DOHH2 (cell line): ENCODE results near the gene HOXC5.
"Not testable (repeated sequence)": the region's sequence is repeated elsewhere in the genome, so short reads cannot be mapped to it uniquely, and the experiment has no call there.

Source experiments
- H3F3A ChIP-seq: fragments of 200-600 bp; sonication (generic), shearing (Covaris generic); 2 replicates; pipeline ENCODE4 v1.6.0; 2016; ENCODE audit warnings: antibody characterized with exemption, mild to moderate bottlenecking; ENCODE audit not compliant: control insufficient read depth, insufficient read depth
- H3K27ac ChIP-seq: fragments of 200-600 bp; sonication (generic); 2 replicates; pipeline ENCODE4 v1.5.1; 2014; ENCODE audit warnings: low read depth, mild to moderate bottlenecking, low read length, moderate library complexity
- H3K27me3 ChIP-seq: fragments of 200-600 bp; sonication (generic); 2 replicates; pipeline ENCODE4 v1.6.1; 2014; ENCODE audit warnings: mild to moderate bottlenecking, low read length, mixed read lengths; ENCODE audit not compliant: control insufficient read depth
- H3K36me3 ChIP-seq: fragments of 200-600 bp; sonication (generic); 2 replicates; pipeline ENCODE4 v1.6.1; 2014; ENCODE audit warnings: mild to moderate bottlenecking, low read length, moderate library complexity, mixed read lengths; ENCODE audit not compliant: control insufficient read depth
- H3K4me1 ChIP-seq: fragments of 200-600 bp; sonication (generic); 2 replicates; pipeline ENCODE4 v1.6.1; 2014; ENCODE audit warnings: mild to moderate bottlenecking, low read length, mixed read lengths; ENCODE audit not compliant: control insufficient read depth
- H3K4me2 ChIP-seq: fragments of 200-600 bp; sonication (generic); 2 replicates; pipeline ENCODE4 v1.6.0; 2014; ENCODE audit warnings: mild to moderate bottlenecking, low read length, moderate library complexity
- H3K4me3 ChIP-seq: fragments of 200-600 bp; sonication (generic); 2 replicates; pipeline ENCODE4 v1.5.1; 2014; ENCODE audit warnings: mild to moderate bottlenecking, low read length, mixed read lengths
- H3K79me2 ChIP-seq: fragments of 200-600 bp; sonication (generic); 2 replicates; pipeline ENCODE4 v1.6.1; 2014; ENCODE audit warnings: mild to moderate bottlenecking, low read length, mixed read lengths; ENCODE audit not compliant: control insufficient read depth
- H3K9me2 ChIP-seq: fragments of 200-600 bp; sonication (generic); replicated peaks from 2 replicates; pipeline ENCODE4 v1.6.1; 2014; ENCODE audit warnings: mild to moderate bottlenecking, low read length, mixed read lengths; ENCODE audit not compliant: control insufficient read depth
- H3K9me3 ChIP-seq: fragments of 200-600 bp; sonication (generic); 2 replicates; pipeline ENCODE4 v1.6.1; 2014; ENCODE audit warnings: antibody characterized with exemption, low read length, mixed read lengths; ENCODE audit not compliant: control insufficient read depth, insufficient read depth
- H4K20me1 ChIP-seq: fragments of 200-600 bp; sonication (generic); 2 replicates; pipeline ENCODE4 v1.6.0; 2014; ENCODE audit warnings: low read depth, mild to moderate bottlenecking, antibody characterized with exemption, low read length, moderate library complexity; ENCODE audit not compliant: control insufficient read depth, insufficient read depth
- CTCF ChIP-seq: fragments of 200-600 bp; sonication (generic); IDR thresholded peaks from one replicate; pipeline ENCODE4 v1.5.1; 2014; ENCODE audit warnings: antibody characterized with exemption, mild to moderate bottlenecking, low read depth, low read length; ENCODE audit not compliant: poor library complexity, severe bottlenecking
- EZH2phosphoT487 ChIP-seq: fragments of 200-600 bp; sonication (generic); IDR thresholded peaks from 2 replicates; pipeline ENCODE4 v1.6.1; 2017; ENCODE audit warnings: borderline replicate concordance, mild to moderate bottlenecking, antibody characterized with exemption, low read length, moderate library complexity, mixed read lengths

HOXC5 gene

GRCh38 chr12:54081581-54082396 is 48.9 kb downstream of the HOXC5 start:
- H3K27me3 ChIP-seq, result peaks cover 23% of the 10 kb centered on the region
- H3K4me3 ChIP-seq, H3K9me2 ChIP-seq, H4K20me1 ChIP-seq, H3K4me1 ChIP-seq, H3K27ac ChIP-seq, H3K9me3 ChIP-seq, H3F3A ChIP-seq, H3K79me2 ChIP-seq, H3K36me3 ChIP-seq: not testable (repeated sequence)
- peak overlapping the region; percentile 41 for H3K4me2 ChIP-seq

- H3K27ac ChIP-seq, result no peak overlapping the region
- no peak for TF ChIP-seq CTCF
- TF ChIP-seq EZH2phosphoT487, result no peak
Measured at GRCh38 chr12:54082397-54082892, 49.6 kb downstream of the HOXC5 start.

More at GRCh38 chr12:54082397-54082892, 49.6 kb downstream of the HOXC5 start:
- Histone ChIP-seq H3K9me2 (no peaks in the 10 kb centered on the region), H4K20me1 (no peaks in the 10 kb centered on the region), H3K36me3 (no peaks in the 10 kb centered on the region), H3K9me3 (no peaks in the 10 kb centered on the region), H3K79me2 (no peaks in the 10 kb centered on the region), H3K27me3 (peaks cover 23% of the 10 kb centered on the region), H3K4me1 (peaks cover 9% of the 10 kb centered on the region), H3K4me3 (no peak overlapping the region), H3K4me2 (peak overlapping the region; percentile 41; the same call in 1 of the 2 replicates), H3F3A (no peaks in the 10 kb centered on the region)
